VCaP (cell line): ENCODE measurements around the gene GPR173.
A peak's percentile ranks its signal among the peaks of the same experiment; 100 is the strongest.

Experiments
- H3K27ac ChIP-seq: fragments of 450-650 bp; 2 replicates; pipeline ENCODE4 v1.5.1; 2017
- CTCF ChIP-seq: fragments of 450-650 bp; conservative IDR thresholded peaks from 2 replicates; pipeline ENCODE4 v1.5.1; 2017; ENCODE audit warnings: mild to moderate bottlenecking, moderate library complexity

The GPR173 gene

GRCh38 chrX:53093177-53093655 is 44.6 kb downstream of the GPR173 start:
- peak overlapping the region; percentile 55 for H3K27ac ChIP-seq
- TF ChIP-seq CTCF, result peak; percentile 54

GRCh38 chrX:53093748-53094581 is 45.4 kb downstream of the GPR173 start, which contains the start of gene KANTR:
Gene KANTR (plus strand): TSS chrX:53094142. CDS start chrX:53124273, 30,131 bp downstream.
- H3K27ac ChIP-seq, result peak within 1 kb of the TSS; percentile 55
- TF ChIP-seq CTCF, result no peak

- peak overlapping the region; percentile 55 for H3K27ac ChIP-seq
- no peak for TF ChIP-seq CTCF
Measured at GRCh38 chrX:53094582-53094905, 46.0 kb downstream of the GPR173 start.

GRCh38 chrX:53095796-53096195 is 47.2 kb downstream of the GPR173 start:
- no peak for TF ChIP-seq CTCF
- no peak overlapping the region for H3K27ac ChIP-seq

- no peak for TF ChIP-seq CTCF
- H3K27ac ChIP-seq, result no peak overlapping the region
Measured at GRCh38 chrX:53114864-53115549, 66.4 kb downstream of the GPR173 start.

GRCh38 chrX:53115550-53115874 is 66.9 kb downstream of the GPR173 start:
- H3K27ac ChIP-seq, result no peak overlapping the region
- no peak for TF ChIP-seq CTCF

GRCh38 chrX:53116101-53116500 is 67.5 kb downstream of the GPR173 start:
- H3K27ac ChIP-seq, result no peak overlapping the region
- no peak for TF ChIP-seq CTCF
